Type B pancreatic cell (in vitro differentiated cells): ENCODE results near the gene RBM28. TPM values are rescaled to one million over a fixed set of nuclear protein-coding genes. Genes with fewer than 3 reads are reported as not detected.

ENCODE experiments used
- DNase-seq: peaks from one replicate; pipeline ENCODE4 v3.0.0; 2021; ENCODE audit warnings: mixed read lengths; ENCODE audit not compliant: unreplicated experiment; ENCODE audit errors: extremely low spot score
- H3K27ac Mint-ChIP-seq: 2 replicates; pipeline ENCODE4 v1.8.0; 2021; ENCODE audit warnings: mild to moderate bottlenecking, mixed read lengths
- H3K27me3 Mint-ChIP-seq: 2 replicates; pipeline ENCODE4 v1.8.0; 2021; ENCODE audit warnings: mixed read lengths
- H3K36me3 Mint-ChIP-seq: 2 replicates; pipeline ENCODE4 v1.8.0; 2021; ENCODE audit warnings: mixed read lengths
- H3K4me1 Mint-ChIP-seq: one replicate; pipeline ENCODE4 v1.8.0; 2021; ENCODE audit warnings: mixed read lengths; ENCODE audit not compliant: unreplicated experiment
- H3K4me3 Mint-ChIP-seq: 2 replicates; pipeline ENCODE4 v1.8.0; 2021; ENCODE audit warnings: mild to moderate bottlenecking, mixed read lengths
- H3K9me3 Mint-ChIP-seq: 2 replicates; pipeline ENCODE4 v1.8.0; 2021; ENCODE audit warnings: mixed read lengths
- total RNA-seq: library from RNA; stranded (reverse); gene quantifications from 2 replicates; pipeline ENCODE4 v1.2.1, GENCODE V29; 2021; ENCODE audit warnings: low replicate concordance
- TF ChIP-seq, protein P1 (sequence below): fragments of 200-600 bp; sonication (generic); conservative IDR thresholded peaks from 2 replicates; pipeline ENCODE4 v1.5.0; 2021; ENCODE audit warnings: antibody characterized with exemption, mild to moderate bottlenecking

RBM28 gene
- total RNA-seq, 1 donor from 2014 or later: 59.7 TPM

DNA sequence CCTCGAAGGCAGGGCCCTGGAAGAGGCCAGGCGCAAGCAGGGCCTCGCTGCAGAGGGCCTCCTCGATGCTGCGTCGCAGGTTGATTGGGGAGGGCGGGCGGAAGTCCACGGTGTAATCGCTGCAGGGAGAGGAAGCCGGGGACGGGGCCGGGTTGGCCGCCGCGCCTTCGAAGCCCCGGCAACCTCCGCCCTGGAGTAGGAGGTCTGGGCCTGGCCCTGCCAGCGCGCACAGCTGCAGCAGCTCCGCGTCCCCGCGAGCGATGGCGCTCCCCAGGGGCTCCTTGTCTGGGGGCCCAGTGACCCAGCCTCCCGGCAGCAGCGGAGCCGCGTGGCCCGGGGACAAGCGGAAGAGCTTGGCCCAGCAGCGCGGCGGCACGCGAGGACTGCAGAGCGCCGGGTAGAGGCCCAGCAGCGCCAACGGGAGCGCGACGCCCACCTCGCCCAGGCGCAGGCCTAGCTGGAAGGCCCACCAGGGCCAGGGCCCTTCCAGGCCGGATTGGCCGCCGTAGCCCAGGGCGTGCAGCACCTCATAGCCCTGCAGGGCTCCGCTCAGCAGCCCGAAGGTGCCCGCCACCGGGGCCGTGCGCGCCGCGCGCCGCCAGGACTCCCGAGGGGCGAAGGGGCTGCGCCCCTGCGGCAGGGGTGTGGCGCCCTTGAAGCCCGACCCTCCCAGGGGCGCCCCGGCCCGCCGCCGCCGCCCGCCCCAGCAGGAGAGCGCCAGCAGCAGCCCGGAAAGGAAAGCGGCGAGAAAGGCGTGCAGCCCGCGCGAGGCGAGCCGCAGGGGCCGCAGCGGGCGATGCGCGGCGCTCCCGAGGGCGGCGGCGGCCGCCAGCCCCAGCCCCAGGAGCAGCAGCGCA lies 7.8 kb upstream of the RBM28 start:
- DNase-seq: no peak
- no peak overlapping the region for H3K27ac Mint-ChIP-seq
- no peak overlapping the region for H3K4me3 Mint-ChIP-seq
- peaks cover 7% of the 10 kb centered on the region for H3K36me3 Mint-ChIP-seq
- TF ChIP-seq, protein P1, sequence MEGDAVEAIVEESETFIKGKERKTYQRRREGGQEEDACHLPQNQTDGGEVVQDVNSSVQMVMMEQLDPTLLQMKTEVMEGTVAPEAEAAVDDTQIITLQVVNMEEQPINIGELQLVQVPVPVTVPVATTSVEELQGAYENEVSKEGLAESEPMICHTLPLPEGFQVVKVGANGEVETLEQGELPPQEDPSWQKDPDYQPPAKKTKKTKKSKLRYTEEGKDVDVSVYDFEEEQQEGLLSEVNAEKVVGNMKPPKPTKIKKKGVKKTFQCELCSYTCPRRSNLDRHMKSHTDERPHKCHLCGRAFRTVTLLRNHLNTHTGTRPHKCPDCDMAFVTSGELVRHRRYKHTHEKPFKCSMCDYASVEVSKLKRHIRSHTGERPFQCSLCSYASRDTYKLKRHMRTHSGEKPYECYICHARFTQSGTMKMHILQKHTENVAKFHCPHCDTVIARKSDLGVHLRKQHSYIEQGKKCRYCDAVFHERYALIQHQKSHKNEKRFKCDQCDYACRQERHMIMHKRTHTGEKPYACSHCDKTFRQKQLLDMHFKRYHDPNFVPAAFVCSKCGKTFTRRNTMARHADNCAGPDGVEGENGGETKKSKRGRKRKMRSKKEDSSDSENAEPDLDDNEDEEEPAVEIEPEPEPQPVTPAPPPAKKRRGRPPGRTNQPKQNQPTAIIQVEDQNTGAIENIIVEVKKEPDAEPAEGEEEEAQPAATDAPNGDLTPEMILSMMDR: no peak
- no peaks in the 10 kb centered on the region for H3K9me3 Mint-ChIP-seq
- peaks cover 24% of the 10 kb centered on the region for H3K4me1 Mint-ChIP-seq
- H3K27me3 Mint-ChIP-seq: peaks cover 40% of the 10 kb centered on the region

DNA sequence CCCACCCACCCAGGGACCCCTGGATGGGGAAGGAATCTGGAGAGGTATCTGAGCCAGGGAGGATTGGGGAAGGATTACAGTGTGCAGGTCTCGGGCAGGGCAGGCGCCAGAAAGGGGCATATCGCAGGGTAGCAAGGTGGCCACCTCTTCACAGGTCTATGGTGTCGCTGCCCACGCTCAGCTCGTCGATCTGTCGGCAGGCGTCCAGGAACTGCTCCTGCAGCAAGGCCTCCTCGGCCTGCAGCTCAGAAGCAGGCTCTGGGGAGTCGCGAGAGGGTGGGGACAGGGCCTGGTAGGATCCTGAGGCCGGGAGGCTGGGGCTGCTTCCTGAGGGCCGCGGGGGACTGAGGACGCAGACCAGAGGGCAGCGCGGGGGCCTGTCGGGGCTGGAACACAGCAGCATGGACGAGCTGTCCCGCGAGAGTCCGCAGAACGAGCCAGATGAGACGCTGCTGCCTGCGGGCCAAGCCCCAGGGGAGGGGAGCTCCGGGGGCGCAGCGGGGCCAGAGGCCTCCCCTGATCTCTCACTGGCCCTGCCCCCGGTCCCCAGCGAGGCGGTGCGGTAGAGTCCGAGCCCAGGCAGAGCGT lies 7.1 kb upstream of the RBM28 start:
- no peak overlapping the region for H3K27ac Mint-ChIP-seq
- no peaks in the 10 kb centered on the region for H3K9me3 Mint-ChIP-seq
- no peak for DNase-seq
- no peak overlapping the region for H3K4me3 Mint-ChIP-seq
- H3K4me1 Mint-ChIP-seq: peaks cover 24% of the 10 kb centered on the region
- H3K36me3 Mint-ChIP-seq: peaks cover 7% of the 10 kb centered on the region
- TF ChIP-seq, protein P1: no peak
- H3K27me3 Mint-ChIP-seq: peaks cover 39% of the 10 kb centered on the region

DNA sequence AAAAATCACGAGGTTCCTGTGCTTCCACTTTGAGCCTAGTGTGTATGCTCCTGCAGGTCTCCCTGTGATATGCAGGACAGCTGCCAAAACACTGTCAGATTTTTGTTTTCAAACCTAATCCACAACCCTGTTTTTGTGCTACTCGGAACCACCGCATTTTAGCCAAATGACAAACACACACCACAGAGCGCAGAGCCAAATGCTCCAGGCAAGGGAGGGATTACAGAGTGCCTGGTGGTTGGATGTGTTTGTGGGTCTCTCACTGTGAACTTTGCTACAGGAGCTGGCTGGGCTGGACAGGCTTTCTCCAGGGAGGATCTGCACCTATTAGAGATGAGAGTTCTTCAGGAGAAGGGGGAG lies 5.7 kb upstream of the RBM28 start:
- Mint-ChIP-seq H3K27ac (peak overlapping the region; percentile 13), H3K4me1 (peaks cover 24% of the 10 kb centered on the region), H3K27me3 (peaks cover 34% of the 10 kb centered on the region), H3K9me3 (no peaks in the 10 kb centered on the region), H3K4me3 (peak overlapping the region; percentile 52), H3K36me3 (peaks cover 7% of the 10 kb centered on the region)
- DNase-seq: no peak
- TF ChIP-seq, protein P1: no peak

DNA sequence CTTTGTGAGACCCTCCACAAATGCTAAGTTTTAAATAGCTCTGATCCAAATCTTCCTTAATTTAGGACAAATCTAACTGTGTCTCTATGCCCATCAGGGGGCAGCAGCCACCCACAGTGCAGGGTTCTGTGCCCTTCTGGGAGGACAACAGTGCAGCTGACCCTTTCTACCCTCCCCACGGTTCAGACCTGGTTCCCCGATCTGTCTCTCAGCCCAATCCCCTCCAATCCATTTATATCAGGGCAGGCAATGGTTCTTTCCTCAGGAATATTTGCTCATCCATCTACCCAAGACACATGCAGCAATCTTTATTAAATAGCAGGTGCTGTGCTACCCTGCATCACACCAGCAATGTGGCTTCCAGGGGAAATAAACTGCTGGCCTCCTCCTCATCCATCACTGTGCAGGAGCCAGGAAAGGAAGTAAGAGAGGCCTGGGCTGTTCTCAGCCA lies 4.0 kb upstream of the RBM28 start:
- no peak for DNase-seq
- Mint-ChIP-seq H3K27ac (peak overlapping the region; percentile 5), H3K27me3 (peaks cover 20% of the 10 kb centered on the region), H3K36me3 (no peaks in the 10 kb centered on the region), H3K4me1 (peaks cover 23% of the 10 kb centered on the region), H3K9me3 (no peaks in the 10 kb centered on the region), H3K4me3 (peak overlapping the region; percentile 4)
- TF ChIP-seq, protein P1: peak; percentile 85

DNA sequence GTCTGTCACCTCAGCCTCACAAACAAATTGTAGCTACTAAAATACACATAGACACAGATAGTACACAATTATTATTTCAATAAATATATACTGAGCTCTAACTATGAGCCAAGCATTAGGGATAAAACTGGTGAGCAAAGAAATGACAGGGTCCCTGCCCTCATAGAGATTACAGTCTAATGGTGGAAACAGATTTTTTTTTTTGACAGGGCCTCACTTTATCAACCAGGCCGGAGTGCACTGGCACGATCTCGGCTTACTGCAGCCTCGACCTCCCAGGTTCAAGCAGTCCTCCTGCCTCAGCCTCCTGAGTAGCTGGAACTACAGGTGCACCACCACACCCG lies 695 bp upstream of the RBM28 start:
- TF ChIP-seq, protein P1: no peak
- H3K4me3 Mint-ChIP-seq: peak overlapping the region; percentile 87

More for the DNA sequence above, 695 bp upstream of the RBM28 start:
- Mint-ChIP-seq H3K9me3 (no peaks in the 10 kb centered on the region), H3K36me3 (no peaks in the 10 kb centered on the region), H3K4me1 (peaks cover 37% of the 10 kb centered on the region), H3K27ac (peak overlapping the region; percentile 54), H3K27me3 (peaks cover 8% of the 10 kb centered on the region)
- DNase-seq: no peak
